Activated CD4-positive, CD25-positive, alpha-beta regulatory T cell treated with anti-CD3 and anti-CD28 coated beads, Interleukin-2, amount 50 U/mL, for 72 hours (primary cell): ENCODE measurements around the gene NLRP4.

Source experiments
- DNase-seq: peaks from one replicate; pipeline ENCODE4 v3.0.0; 2021

The NLRP4 gene, protein sequence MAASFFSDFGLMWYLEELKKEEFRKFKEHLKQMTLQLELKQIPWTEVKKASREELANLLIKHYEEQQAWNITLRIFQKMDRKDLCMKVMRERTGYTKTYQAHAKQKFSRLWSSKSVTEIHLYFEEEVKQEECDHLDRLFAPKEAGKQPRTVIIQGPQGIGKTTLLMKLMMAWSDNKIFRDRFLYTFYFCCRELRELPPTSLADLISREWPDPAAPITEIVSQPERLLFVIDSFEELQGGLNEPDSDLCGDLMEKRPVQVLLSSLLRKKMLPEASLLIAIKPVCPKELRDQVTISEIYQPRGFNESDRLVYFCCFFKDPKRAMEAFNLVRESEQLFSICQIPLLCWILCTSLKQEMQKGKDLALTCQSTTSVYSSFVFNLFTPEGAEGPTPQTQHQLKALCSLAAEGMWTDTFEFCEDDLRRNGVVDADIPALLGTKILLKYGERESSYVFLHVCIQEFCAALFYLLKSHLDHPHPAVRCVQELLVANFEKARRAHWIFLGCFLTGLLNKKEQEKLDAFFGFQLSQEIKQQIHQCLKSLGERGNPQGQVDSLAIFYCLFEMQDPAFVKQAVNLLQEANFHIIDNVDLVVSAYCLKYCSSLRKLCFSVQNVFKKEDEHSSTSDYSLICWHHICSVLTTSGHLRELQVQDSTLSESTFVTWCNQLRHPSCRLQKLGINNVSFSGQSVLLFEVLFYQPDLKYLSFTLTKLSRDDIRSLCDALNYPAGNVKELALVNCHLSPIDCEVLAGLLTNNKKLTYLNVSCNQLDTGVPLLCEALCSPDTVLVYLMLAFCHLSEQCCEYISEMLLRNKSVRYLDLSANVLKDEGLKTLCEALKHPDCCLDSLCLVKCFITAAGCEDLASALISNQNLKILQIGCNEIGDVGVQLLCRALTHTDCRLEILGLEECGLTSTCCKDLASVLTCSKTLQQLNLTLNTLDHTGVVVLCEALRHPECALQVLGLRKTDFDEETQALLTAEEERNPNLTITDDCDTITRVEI

GRCh38 chr19:55836340-55836739, at the start of gene NLRP4:
TSS of gene NLRP4 (plus strand) at chr19:55836540. CDS start at chr19:55852081, 15,541 bp downstream.
- no peak for DNase-seq

GRCh38 chr19:55795021-55795420, 41.3 kb upstream of the NLRP4 start:
- no peak for DNase-seq

DNA sequence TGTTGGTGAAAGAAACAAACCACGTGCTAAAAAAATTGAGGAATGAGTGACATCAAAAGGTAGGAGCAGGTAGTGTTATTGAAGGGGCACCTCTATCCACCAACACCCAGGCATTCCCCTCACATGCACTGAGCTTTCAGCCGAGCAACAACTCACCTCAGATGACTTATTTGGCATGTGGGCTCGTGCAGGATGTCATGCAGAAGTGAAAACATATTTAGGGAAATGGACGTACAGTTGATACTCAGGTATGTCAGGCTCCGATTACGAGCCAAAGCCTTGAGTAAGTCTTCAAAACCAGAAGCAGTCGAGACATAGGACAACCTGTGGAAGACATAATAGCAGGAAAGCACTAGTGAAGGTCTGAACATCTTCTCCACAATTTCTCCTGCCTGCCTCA, 34.9 kb upstream of the NLRP4 start:
- DNase-seq = no peak

- no peak for DNase-seq
These were observed 34.1 kb upstream of the NLRP4 start for GRCh38 chr19:55802281-55802680.

DNA sequence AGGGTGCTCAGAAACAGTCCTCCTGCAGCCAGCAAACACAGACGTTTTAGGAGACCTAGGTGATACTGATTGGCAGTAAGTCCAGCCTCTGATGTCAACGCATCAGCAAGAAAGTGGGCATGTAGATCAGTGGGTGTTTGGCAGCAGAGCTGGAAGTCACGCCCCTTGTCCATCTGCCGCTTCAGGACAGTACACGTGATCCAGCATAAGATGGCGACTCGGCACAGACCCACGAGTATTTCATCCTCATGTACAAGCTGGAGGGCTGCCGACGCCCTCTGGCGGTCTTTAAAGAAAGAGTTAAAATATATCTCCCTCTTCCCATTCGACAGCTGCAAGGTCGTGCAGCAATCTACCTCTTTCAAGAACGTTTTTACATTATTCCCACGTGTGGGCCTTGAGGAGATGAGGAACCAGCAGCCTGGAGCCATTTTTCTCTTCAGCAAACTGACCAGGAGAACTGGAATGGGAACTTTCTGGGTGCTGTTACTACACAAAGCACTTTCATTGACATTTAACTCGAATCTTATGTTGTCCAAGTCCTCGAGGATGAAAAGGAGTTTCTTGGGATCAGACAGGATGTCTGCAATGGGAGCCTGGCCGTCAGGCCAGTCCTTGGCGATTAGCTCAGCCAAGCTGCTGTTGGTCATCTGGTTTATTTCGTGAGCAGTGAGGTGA, 26.8 kb upstream of the NLRP4 start:
- DNase-seq = no peak

- no peak for DNase-seq
These were observed 25.0 kb upstream of the NLRP4 start for GRCh38 chr19:55811340-55811739.

DNA sequence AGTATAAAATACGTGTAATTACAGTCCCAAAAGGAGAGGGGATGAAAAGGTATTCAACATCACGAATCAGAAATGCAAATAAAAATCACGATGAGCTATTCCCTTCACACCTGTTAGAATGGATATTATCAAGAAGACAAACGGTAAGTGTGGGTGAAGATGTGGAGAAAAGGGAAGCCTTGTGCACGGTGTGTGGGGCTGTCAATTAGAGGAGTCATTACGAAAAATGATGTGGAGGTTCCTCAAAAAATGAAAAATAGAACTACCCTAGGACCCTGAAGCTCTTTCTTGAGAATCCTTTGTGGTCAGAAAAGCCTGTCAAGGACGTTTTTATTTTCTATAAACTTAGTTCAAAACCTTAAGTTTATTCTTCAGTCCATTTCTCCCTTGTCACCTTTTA, 23.9 kb upstream of the NLRP4 start:
- no peak for DNase-seq

DNA sequence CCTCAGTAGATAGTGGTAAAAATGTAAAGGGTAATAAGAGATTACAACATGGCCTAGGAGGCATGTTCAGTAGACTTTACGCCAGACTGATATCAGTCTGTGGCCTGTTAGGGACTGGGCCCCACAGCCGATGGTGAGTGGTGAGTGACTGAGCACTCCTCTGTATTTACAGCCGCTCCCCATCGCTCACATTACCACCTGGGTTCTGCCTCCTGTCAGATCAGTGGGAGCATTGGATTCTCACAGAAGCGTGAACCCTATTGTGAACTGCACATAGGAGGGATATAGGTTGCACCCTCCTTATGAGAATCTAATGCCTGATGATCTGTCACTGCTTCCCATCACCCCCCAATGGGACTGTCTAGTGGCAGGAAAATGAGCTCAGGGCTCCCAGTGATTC, 22.4 kb upstream of the NLRP4 start:
- DNase-seq = no peak

DNA sequence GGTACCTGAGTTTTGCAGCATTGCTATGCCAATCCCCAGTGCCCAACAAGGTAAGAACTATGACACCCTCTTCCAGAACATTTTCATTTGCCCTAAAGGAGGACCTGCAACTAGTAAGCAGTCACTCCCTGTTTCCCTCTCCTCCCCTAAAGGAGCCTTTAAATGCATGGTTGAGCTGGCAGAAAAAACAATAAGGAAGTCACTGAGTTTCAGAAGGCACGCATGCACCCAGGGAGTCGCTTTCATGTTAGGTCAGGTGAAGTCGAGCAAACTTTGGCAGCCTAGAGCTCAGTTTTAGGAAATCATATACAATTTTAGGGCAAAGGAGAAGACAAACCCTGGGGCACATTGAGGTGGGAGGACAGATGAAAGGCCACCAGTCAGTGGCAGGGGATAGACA, 16.3 kb upstream of the NLRP4 start:
- DNase-seq = no peak

DNA sequence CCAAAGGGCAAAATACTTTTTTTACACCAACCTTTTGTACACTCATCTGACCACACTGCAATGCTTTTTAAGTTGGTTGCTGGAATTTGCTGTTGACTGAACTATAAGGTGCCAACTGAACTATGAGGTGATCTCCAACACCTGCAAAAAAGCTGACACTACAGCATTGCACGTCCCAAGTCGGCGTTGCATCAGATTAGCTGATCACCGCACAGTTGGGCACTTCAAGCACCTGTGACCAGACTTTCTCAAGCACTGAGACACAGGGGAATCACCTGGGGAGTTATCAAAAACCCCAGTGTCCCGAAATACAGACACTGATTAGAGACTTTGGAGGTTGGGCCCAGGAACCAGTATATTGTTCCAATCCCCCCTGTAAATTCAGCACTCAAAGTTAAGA, 5.7 kb upstream of the NLRP4 start:
- DNase-seq = no peak

GRCh38 chr19:55831846-55832245, 4.5 kb upstream of the NLRP4 start, which contains the start of gene NLRP11:
TSS of gene NLRP11 (minus strand) at chr19:55831999. CDS start at chr19:55818174, 13,825 bp downstream.
- DNase-seq = no peak

GRCh38 chr19:55832676-55833075, 3.7 kb upstream of the NLRP4 start:
- no peak for DNase-seq

- no peak for DNase-seq
These were observed 1.9 kb downstream of the NLRP4 start for GRCh38 chr19:55838251-55838650.

GRCh38 chr19:55838906-55839305, 2.6 kb downstream of the NLRP4 start:
- DNase-seq = no peak

DNA sequence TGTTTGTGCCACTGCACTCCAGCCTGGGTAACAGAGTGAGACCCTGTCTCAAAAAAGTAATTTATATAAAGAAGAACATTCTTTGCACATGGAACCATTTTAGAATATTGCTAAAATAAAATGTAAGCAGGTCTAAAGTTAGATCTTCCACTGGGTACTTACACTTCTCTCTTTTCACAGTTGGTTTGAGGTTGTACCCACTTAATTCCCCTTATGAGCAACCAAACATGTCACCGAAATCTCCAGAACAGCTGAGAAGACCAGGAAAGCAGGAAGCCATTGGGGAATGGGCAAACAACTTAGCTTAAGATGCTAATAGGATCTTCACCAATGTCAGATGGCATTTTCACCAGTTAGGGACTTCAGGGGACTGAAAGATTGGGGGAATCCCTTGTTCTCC, 18.8 kb downstream of the NLRP4 start:
- DNase-seq = no peak

GRCh38 chr19:55857149-55857548, 20.8 kb downstream of the NLRP4 start:
- DNase-seq = no peak

GRCh38 chr19:55857974-55858373, 21.6 kb downstream of the NLRP4 start:
- DNase-seq = no peak

DNA sequence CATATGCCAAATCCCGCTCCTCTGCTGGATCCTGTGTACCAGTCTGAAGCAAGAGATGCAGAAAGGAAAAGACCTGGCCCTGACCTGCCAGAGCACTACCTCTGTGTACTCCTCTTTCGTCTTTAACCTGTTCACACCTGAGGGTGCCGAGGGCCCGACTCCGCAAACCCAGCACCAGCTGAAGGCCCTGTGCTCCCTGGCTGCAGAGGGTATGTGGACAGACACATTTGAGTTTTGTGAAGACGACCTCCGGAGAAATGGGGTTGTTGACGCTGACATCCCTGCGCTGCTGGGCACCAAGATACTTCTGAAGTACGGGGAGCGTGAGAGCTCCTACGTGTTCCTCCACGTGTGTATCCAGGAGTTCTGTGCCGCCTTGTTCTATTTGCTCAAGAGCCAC, 22.1 kb downstream of the NLRP4 start:
- DNase-seq = no peak

GRCh38 chr19:55858969-55859368, 22.6 kb downstream of the NLRP4 start:
- DNase-seq = no peak

DNA sequence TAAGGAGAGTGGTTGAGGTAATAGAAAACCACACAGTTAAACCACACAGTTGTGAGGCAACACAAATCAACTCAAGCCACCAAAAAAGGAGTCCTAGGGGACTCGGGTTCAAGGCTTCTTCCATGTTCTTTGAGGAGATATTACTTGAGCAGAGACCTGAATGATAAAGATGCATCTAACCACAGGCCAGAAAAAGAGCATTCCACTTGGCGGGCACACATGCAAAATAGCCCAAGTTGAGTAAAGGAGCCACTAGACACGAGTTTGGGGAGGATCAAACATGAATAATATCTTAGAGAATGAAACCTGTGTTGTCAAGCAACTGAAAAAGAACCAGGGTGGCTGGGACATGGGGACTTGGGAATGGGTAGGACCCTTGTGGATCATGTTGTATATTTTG, 30.2 kb downstream of the NLRP4 start:
- DNase-seq = no peak

- no peak for DNase-seq
These were observed 30.8 kb downstream of the NLRP4 start for GRCh38 chr19:55867101-55867500.

DNA sequence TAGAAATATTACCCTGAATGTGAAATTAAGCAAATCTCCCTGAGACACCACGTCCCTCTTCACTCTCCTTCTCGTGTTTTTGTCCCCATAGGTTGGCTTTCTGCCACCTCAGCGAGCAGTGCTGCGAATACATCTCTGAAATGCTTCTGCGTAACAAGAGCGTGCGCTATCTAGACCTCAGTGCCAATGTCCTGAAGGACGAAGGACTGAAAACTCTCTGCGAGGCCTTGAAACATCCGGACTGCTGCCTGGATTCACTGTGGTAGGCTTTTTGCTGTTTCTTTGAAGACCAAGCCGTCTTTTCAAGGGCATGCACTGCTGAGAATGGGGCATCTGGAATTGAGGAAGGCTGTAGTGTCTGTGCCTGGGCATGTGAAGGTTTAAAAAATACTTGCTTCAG, 34.4 kb downstream of the NLRP4 start:
- DNase-seq = no peak

GRCh38 chr19:55877211-55877610, 40.9 kb downstream of the NLRP4 start:
- DNase-seq = no peak
